HUDEP-2 (cell line): ENCODE results near the gene SLC15A4.

Source experiments
- DNase-seq, 76 experiments: peaks; one replicate each; lab custom pipeline; 2025; ENCODE audit not compliant: unreplicated experiment in 76 of 76; lab: John Stamatoyannopoulos, UW

SLC15A4 gene

DNA sequence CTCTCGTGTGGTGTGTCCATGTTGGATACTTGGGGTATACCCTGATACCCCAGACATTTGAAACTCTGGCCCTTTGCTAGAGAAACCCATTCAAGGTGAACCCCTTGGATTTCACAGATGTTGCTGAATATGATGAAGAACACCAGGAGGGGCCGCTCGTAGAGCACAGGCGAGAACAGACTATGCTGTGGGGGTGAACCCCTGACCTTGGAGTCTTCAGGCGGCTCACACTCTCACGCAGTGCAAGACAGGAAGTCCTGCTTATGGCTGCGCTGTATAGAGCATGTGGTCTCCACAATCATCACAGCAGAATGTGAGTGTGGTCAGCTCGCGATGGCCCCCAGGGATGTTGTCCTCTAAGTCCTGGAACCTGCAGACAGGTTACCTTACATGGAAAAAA is 60.4 kb downstream of the SLC15A4 start:
- DNase-seq = no peak

DNA sequence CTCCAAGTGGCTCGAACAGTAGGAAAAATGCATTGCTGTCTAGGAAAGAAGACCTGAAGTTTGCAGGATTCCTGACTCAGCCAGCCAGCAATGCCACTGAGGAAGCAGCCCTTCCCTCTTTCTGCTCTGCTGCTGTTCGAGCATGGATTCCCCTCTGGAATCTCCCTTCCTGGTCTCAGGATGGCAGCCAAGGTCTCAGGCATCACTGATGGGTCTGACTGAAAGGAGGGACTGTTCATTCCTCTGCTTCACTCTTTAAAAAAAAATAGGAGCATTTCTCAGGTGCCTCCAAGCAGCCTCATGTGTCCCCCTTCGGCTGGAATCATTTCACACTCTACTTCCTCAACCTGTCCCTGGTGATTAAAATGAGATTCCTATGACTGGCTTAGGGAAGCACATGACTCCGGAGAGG is 62.4 kb downstream of the SLC15A4 start:
- no peak for DNase-seq

DNA sequence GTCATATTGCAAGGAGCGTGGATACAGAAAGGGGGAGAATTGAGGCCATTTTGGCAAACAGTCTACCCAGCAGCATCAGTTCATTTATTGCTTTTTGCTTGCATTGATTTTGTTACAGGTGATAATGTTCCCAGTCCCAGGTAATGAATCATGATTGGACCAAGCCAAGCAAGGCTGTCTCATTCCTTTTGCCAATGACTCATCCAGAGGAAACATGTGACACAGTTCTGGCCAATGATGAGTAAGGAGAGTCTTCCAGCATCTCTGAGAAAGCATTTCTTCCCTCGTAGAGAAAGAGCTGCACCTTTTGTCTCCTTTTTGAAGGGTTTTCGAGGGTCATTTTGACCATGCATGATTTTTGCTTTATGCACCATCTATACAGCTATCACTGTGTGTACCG is 68.2 kb downstream of the SLC15A4 start:
- no peak for DNase-seq

DNA sequence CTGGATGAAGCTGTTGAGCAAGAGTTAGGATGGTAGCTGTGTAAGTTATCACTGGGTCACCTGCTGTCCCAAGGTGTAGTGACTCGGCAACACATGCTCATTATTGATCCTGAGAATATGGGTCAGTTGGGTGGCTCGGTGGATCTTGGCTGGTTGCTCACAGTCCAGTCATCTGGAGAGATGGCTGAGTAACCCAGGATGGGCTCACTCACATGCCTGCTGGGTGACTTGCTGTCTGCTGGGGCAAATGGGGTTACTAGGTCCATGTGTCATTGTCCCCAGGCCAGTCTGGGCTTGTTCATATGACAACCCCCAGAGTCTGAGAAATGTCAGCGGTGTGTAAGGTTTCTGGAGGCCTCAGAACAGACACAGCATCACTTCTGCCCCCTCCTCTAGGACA is 69.5 kb downstream of the SLC15A4 start:
- DNase-seq = no peak

DNA sequence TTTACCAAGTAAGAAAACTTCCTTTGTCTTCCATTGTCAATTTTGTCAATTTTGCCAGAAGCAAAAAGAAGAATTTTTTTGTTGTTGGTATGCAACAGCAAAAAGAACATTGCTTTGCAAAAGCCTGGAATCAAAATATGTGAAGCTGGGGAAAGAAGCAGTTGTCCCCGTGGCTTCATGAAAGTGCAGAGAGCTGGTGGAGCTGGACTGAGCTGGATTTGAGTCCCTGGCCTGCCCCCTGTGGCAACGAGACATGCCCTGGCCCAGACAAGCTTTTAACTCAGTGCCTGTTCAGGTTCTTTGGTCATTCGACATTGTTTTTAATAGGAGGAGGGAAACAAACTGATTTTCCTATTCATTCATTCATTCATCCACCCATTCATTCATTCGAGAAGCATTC is 70.3 kb downstream of the SLC15A4 start:
- DNase-seq = no peak

DNA sequence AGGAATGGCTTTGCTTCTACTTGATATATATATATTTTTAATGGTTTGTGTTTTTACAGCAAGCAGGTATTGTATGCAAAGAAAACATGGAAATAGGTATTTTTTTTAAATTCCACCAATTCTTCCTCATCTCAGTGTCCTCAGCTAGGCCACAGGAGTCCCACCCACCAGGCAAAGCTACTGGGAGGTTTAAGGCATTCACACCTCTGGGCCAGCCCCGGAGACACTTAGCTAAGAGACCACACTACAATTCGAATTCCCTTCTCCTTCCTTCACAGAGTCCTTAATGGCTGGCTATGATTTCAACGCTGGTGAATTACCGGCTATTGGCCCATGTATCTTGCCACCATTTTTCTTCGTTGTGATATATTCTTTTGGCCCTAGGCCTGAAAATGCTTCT is 71.4 kb downstream of the SLC15A4 start:
- DNase-seq = no peak

DNA sequence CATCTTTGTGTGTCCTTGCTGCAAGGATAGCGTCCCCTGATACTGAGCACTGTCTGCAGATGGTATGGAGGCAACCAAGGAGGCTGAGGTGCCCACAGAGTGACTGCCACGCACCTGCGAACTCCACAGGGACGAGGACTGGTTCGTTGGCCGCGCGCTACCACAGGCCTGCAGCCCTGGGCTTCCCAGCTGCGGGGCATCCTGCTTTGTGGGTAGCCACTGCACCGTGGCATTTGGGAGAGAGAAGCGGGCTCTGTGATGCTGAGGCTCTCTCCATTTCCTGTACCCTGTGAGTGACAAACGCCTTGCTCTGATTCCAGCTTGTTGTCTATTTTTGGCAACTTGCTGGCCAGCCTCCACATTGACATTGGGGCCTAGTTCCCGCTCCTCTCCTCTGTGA is 76.3 kb downstream of the SLC15A4 start:
- no peak for DNase-seq

DNA sequence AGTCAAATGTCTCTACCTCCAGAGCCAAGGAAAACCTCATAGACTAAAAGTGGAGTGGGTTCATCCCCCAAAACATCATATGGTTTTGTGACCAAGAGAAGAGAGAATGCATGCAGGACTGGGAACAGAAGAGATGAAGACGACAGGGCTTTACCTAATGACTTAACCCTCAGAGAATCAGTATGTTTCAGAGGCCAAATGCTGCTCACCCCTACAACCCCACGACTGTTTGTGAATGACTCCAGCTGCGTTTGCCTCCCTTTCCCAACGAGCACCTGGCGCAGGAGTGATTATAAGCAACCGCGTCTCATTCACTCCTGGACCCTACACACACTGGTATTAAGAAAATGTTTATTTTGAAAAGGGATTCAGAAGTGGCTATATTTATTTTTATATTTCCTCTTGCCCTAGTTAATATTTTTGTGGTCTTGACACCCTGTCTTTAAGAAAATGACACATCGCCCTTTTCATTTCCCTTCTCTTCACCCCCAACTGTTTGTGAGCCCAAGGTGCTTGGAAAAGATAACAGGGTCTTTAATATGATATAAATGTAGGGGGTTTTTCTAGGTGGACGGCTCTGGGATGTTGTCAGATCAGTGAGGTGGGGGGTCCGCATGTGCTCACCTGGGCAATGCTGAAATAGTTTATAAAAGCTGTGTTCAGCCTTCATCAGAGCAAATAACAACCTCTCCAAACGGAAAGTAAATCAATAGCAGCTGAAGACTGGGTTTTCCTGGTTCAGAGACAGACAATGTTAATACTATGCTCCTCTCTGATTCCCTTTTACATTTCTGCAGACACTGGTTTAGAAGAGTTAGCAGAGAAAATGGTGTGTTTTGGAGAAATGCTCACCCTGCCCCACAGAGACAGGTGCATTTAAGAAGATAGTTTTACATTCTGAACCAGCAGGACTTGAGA is 77.7 kb downstream of the SLC15A4 start:
- DNase-seq = no peak

DNA sequence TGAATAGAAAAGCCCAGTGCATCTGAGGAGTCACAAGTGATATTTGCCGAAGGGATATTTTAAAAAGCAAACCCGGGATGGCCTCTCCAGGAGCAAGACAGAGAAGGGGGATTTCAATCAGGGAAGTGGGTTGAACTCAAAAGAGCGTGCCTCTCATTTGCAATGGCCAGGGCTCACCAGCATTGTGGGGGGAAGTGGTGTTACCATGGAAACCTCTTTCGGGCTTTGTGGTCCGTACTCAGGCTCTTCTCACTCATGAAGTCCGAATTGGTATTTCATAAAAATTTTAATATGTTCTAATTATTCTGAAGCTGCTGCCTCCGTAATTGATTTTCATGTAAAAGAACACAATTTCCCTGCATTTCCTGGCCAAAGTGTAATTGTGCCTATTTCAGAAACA is 79.8 kb downstream of the SLC15A4 start:
- DNase-seq = no peak
